B cell (primary cell): ENCODE data around the gene EFHC2. TPM values are rescaled to one million over a fixed set of nuclear protein-coding genes. Genes with fewer than 3 reads are reported as not detected.

Source experiments
- ATAC-seq: fragments of 200-7000 bp; cut with Tn5 transposase; one replicate; pipeline ENCODE4 v1.10.0; 2021; ENCODE audit warnings: low read depth, mild to moderate bottlenecking, moderate number of reproducible peaks, moderate library complexity
- CTCF ChIA-PET: fragments of 350-600 bp; sonication (Branson Sonifier 250); formaldehyde crosslinking; loops from one replicate; lab custom pipeline; 2021; ENCODE audit warnings: antibody characterized with exemption, inconsistent platforms; lab: Charles Lee
- POLR2A ChIA-PET: fragments of 350-600 bp; sonication (Branson Sonifier 250); formaldehyde crosslinking; loops from one replicate; lab custom pipeline; 2021; ENCODE audit warnings: antibody characterized with exemption; lab: Charles Lee
- DNase-seq: peaks from one replicate; pipeline ENCODE4 v3.0.0; 2013
- H2AFZ ChIP-seq: 2 replicates; pipeline ENCODE4 v1.6.1; 2012; ENCODE audit warnings: mild to moderate bottlenecking, low read depth, low read length; ENCODE audit not compliant: insufficient read depth, poor library complexity, severe bottlenecking
- H3K27ac ChIP-seq, 2 donors: 1 replicate in 1 of 2; 2 replicates in 1 of 2; pipeline ENCODE4 v1.5.1; 2012 to 2013; ENCODE audit warnings: low read length in 2 of 2, mild to moderate bottlenecking in 2 of 2, moderate library complexity in 1 of 2
- H3K27me3 ChIP-seq, 4 experiments: fragments of 200-600 bp in 1 of 4; sonication (generic) in 1 of 4; replicated peaks in 1 of 4; 1 replicate in 2 of 4; 2 replicates in 2 of 4; pipeline versions ENCODE4 v1.6.1 to v1.7.0; 2013 to 2016; ENCODE audit warnings: low read length in 3 of 4, mild to moderate bottlenecking in 2 of 4, mixed read lengths in 1 of 4, moderate library complexity in 1 of 4; ENCODE audit not compliant: insufficient read depth in 4 of 4, control insufficient read depth in 3 of 4; ENCODE audit errors: control extremely low read depth in 1 of 4
- H3K36me3 ChIP-seq, 2 experiments: replicated peaks in 1 of 2; 1 replicate in 1 of 2; 2 replicates in 1 of 2; pipeline versions ENCODE4 v1.6.1 to v1.7.1; 2013; ENCODE audit warnings: low read length in 1 of 2; ENCODE audit not compliant: insufficient read depth in 2 of 2, control insufficient read depth in 1 of 2; ENCODE audit errors: control extremely low read depth in 1 of 2, extremely low read depth in 1 of 2
- H3K4me1 ChIP-seq, 2 donors: fragments of 200-600 bp in 1 of 2; sonication (generic) in 1 of 2; 1 replicate in 1 of 2; 2 replicates in 1 of 2; pipeline versions ENCODE4 v1.5.1 to v1.6.1; 2013 to 2017; ENCODE audit warnings: low read length in 2 of 2; ENCODE audit not compliant: control insufficient read depth in 2 of 2, insufficient read depth in 2 of 2
- H3K4me2 ChIP-seq: replicated peaks from 2 replicates; pipeline ENCODE3; 2012; ENCODE audit warnings: mild to moderate bottlenecking, low read depth, low read length; ENCODE audit not compliant: poor library complexity, severe bottlenecking
- H3K4me3 ChIP-seq, 5 experiments: fragments of 200-600 bp in 1 of 5; sonication (generic) in 1 of 5; 1 replicate in 3 of 5; 2 replicates in 2 of 5; pipeline versions ENCODE4 v1.5.1 to v1.7.0; 2011 to 2016; ENCODE audit warnings: low read length in 4 of 5, mild to moderate bottlenecking in 4 of 5, low read depth in 2 of 5, control low read depth in 1 of 5, moderate library complexity in 1 of 5; ENCODE audit not compliant: insufficient read depth in 1 of 5; ENCODE audit errors: control extremely low read depth in 1 of 5, extremely low read depth in 1 of 5
- H3K79me2 ChIP-seq: fragments of 200-600 bp; sonication (generic); one replicate; pipeline ENCODE4 v1.6.0; 2016; ENCODE audit warnings: low read length; ENCODE audit not compliant: control insufficient read depth, insufficient read depth
- H3K9ac ChIP-seq: fragments of 200-600 bp; sonication (generic); 2 replicates; pipeline ENCODE4 v1.6.1; 2017; ENCODE audit warnings: mild to moderate bottlenecking, low read length, moderate library complexity
- H3K9me3 ChIP-seq, 3 donors: one replicate each; pipeline versions ENCODE4 v1.6.1 to v1.7.1; 2013; ENCODE audit warnings: low read length in 2 of 3; ENCODE audit not compliant: control insufficient read depth in 2 of 3, insufficient read depth in 1 of 3; ENCODE audit errors: control extremely low read depth in 1 of 3
- H4K20me1 ChIP-seq: 2 replicates; pipeline ENCODE4 v1.6.0; 2012; ENCODE audit warnings: mild to moderate bottlenecking, low read length; ENCODE audit not compliant: insufficient read depth, control insufficient read depth, poor library complexity, severe bottlenecking
- H3K27ac Mint-ChIP-seq: one replicate; pipeline ENCODE4 v1.8.0; 2021; ENCODE audit warnings: mixed read lengths
- H3K27me3 Mint-ChIP-seq: one replicate; pipeline ENCODE4 v1.8.0; 2021; ENCODE audit warnings: mixed read lengths
- H3K4me1 Mint-ChIP-seq: one replicate; pipeline ENCODE4 v1.8.0; 2021; ENCODE audit warnings: mixed read lengths
- H3K4me3 Mint-ChIP-seq: one replicate; pipeline ENCODE4 v1.8.0; 2021; ENCODE audit warnings: mixed read lengths
- H3K9me3 Mint-ChIP-seq: one replicate; pipeline ENCODE4 v1.8.0; 2022; ENCODE audit warnings: mixed read lengths; ENCODE audit not compliant: insufficient read depth
- EZH2 ChIP-seq: IDR thresholded peaks from 2 replicates; pipeline ENCODE4 v1.6.1; 2012; ENCODE audit warnings: borderline replicate concordance, low read depth, mild to moderate bottlenecking, moderate library complexity, low read length; ENCODE audit not compliant: insufficient read depth, poor library complexity, severe bottlenecking
- WGBS: methylation state at CpG from one replicate; pipeline ENCODE4 v1.1.5; 2013; ENCODE audit warnings: missing lambda C conversion rate; ENCODE audit not compliant: insufficient coverage; 5-methylcytosine and 5-hydroxymethylcytosine counted together
- intact Hi-C: fragments of 100-400 bp; cut with micrococcal nuclease; formaldehyde crosslinking; loops from one replicate; pipeline ENCODE4 v1.10.0; 2022
- polyA plus RNA-seq: library from polyadenylated mRNA; depleted of rRNA; stranded (reverse); fragments of >200 nt; gene quantifications from 2 replicates; pipeline ENCODE4 v1.2.3, GENCODE V29; 2012
- total RNA-seq, 2 donors: library from RNA; stranded (reverse); fragments of 120-200 nt in 1 of 2; gene quantifications; 1 replicate in 1 of 2; 2 replicates in 1 of 2; pipeline versions ENCODE4 v1.2.3 to v1.2.4, GENCODE V29; 2013 to 2022
- TF ChIP-seq, protein P1 (sequence below): fragments of 200-600 bp; IDR thresholded peaks from one replicate; pipeline ENCODE4 v1.8.0; 2022; ENCODE audit warnings: antibody characterized with exemption, mild to moderate bottlenecking

Gene EFHC2
- total and polyA plus RNA-seq, 2 donors (not counting 1 experiment from before 2014, with no cell fraction given) = 0.12 to 0.47 TPM

DNA sequence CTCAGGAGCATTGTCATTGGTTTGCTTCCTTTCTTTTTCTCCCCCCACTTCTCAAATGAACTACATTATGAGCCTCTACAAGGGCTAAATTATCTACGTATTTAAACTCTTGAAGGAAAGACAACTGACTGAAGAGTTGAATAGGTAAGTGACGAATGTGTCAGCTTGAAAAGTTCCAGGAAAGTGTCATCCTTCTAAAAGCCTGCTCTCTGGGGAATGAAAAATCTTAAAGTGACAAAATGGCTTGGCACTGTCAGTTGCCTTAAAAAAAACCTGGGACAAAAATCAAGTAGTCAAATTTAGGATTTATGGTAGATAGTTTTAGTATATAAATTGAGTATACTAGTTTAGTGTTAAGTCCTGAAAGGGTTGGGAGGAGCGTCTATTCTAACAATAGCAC, 196.3 kb downstream of the EFHC2 start:
- no peak for TF ChIP-seq EZH2
- TF ChIP-seq, protein P1, sequence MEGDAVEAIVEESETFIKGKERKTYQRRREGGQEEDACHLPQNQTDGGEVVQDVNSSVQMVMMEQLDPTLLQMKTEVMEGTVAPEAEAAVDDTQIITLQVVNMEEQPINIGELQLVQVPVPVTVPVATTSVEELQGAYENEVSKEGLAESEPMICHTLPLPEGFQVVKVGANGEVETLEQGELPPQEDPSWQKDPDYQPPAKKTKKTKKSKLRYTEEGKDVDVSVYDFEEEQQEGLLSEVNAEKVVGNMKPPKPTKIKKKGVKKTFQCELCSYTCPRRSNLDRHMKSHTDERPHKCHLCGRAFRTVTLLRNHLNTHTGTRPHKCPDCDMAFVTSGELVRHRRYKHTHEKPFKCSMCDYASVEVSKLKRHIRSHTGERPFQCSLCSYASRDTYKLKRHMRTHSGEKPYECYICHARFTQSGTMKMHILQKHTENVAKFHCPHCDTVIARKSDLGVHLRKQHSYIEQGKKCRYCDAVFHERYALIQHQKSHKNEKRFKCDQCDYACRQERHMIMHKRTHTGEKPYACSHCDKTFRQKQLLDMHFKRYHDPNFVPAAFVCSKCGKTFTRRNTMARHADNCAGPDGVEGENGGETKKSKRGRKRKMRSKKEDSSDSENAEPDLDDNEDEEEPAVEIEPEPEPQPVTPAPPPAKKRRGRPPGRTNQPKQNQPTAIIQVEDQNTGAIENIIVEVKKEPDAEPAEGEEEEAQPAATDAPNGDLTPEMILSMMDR = no peak
- no peaks in the 10 kb centered on the region for H3K9me3 ChIP-seq
- DNase-seq = no peak
- H3K4me3 ChIP-seq = no peak overlapping the region
- Mint-ChIP-seq H3K27ac (no peak overlapping the region), H3K27me3 (peaks cover 3% of the 10 kb centered on the region), H3K4me3 (no peak overlapping the region), H3K9me3 (no peaks in the 10 kb centered on the region), H3K4me1 (no peaks in the 10 kb centered on the region)
- no peaks in the 10 kb centered on the region for H3K4me1 ChIP-seq
- POLR2A ChIA-PET = no interaction called here
- no peak overlapping the region for H3K4me2 ChIP-seq
- no peaks in the 10 kb centered on the region for H3K27me3 ChIP-seq
- no peak overlapping the region for H3K9ac ChIP-seq
- no CpG with 5 or more reads among the region's 3 CpGs for WGBS
- H2AFZ ChIP-seq = no peak overlapping the region
- CTCF ChIA-PET = no interaction called here
- H3K36me3 ChIP-seq = no peaks in the 10 kb centered on the region
- H3K79me2 ChIP-seq = no peaks in the 10 kb centered on the region
- ATAC-seq = no peak
- H4K20me1 ChIP-seq = no peaks in the 10 kb centered on the region
- intact Hi-C loops = no loop called here
- no peak overlapping the region for H3K27ac ChIP-seq

- Histone ChIP-seq H3K9me3 (no peaks in the 10 kb centered on the region), H2AFZ (no peak overlapping the region), H3K36me3 (no peaks in the 10 kb centered on the region), H3K27me3 (no peaks in the 10 kb centered on the region), H3K27ac (no peak overlapping the region), H3K4me3 (no peak overlapping the region), H3K4me2 (no peak overlapping the region), H3K79me2 (no peaks in the 10 kb centered on the region), H4K20me1 (no peaks in the 10 kb centered on the region), H3K9ac (no peak overlapping the region), H3K4me1 (no peaks in the 10 kb centered on the region)
- DNase-seq = no peak
- Mint-ChIP-seq H3K9me3 (no peaks in the 10 kb centered on the region), H3K4me1 (no peaks in the 10 kb centered on the region), H3K27ac (no peak overlapping the region), H3K27me3 (no peaks in the 10 kb centered on the region), H3K4me3 (no peak overlapping the region)
- ChIA-PET POLR2A (no interaction called here), CTCF (no interaction called here)
- intact Hi-C loops = no loop called here
- ATAC-seq = no peak
- TF ChIP-seq, protein P1 = no peak
- TF ChIP-seq EZH2 = no peak
- WGBS = 100% methylated on average over 3 of the region's 8 CpGs
Observed at GRCh38 chrX:44144177-44144945, 199.1 kb downstream of the EFHC2 start.
